ENCODE data around the gene SPINK2. TPM values are rescaled to one million over a fixed set of nuclear protein-coding genes. Genes with fewer than 3 reads are reported as not detected.

The SPINK2 gene
- total and polyA plus RNA-seq, 2 donors (not counting 3 experiments of a cell fraction or from before 2014, with no cell fraction given) = 0.71 TPM; not detected in 1

GRCh38 chr4:56764223-56764622 is 57.3 kb downstream of the SPINK2 start:
- H3K27ac ChIP-seq (ENCODE audit: insufficient read depth, low read depth, low read length) = no peak overlapping the region
- H3K4me2 ChIP-seq (ENCODE audit: insufficient read depth, low read length) = no peak overlapping the region
- intact Hi-C loops (cut with micrococcal nuclease) (no loop called here), dilution Hi-C loops (cut with MboI; ENCODE audit: extremely low pct_ligation_motif_present, low sequenced_read_pairs) (no loop called here)
- no peak overlapping the region for H3K9ac ChIP-seq (replicated peaks; ENCODE audit: extremely low read depth, insufficient read depth, low read length)
- H3K4me1 ChIP-seq (ENCODE audit: control insufficient read depth, extremely low read depth, insufficient read depth, low read length) = no peaks in the 10 kb centered on the region
- no peaks in the 10 kb centered on the region for H4K20me1 ChIP-seq (replicated peaks; ENCODE audit: control insufficient read depth, extremely low read depth, insufficient read depth, low read length)
- H3K9me3 ChIP-seq (replicated peaks; ENCODE audit: control insufficient read depth, insufficient read depth, low read length) = no peaks in the 10 kb centered on the region
- TF ChIP-seq POLR2A (IDR thresholded peaks at IDR 0.05; ENCODE audit: low read depth, low read length) = no peak
- no peak overlapping the region for H2AFZ ChIP-seq (ENCODE audit: low read depth, low read length)
- no peaks in the 10 kb centered on the region for H3K79me2 ChIP-seq (ENCODE audit: control insufficient read depth, insufficient read depth, low read length)
- FAIRE-seq (no peak), DNase-seq (ENCODE audit: low read depth, low spot score) (no peak)
- CTCF ChIA-PET = no interaction called here
- POLR2A ChIA-PET = no interaction called here
- BruUV-seq (replicated peaks) = no TSS peak
- H3K27me3 ChIP-seq (ENCODE audit: control insufficient read depth in 2 of 2, insufficient read depth in 2 of 2, low read length in 2 of 2) = peaks cover 0 to 4% of the 10 kb centered on the region in 2 experiments
- no peaks in the 10 kb centered on the region for H3K36me3 ChIP-seq (ENCODE audit: control insufficient read depth in 2 of 2, extremely low read depth in 1 of 2, insufficient read depth in 2 of 2, low read length in 2 of 2)
- H3K9me1 ChIP-seq (replicated peaks; ENCODE audit: control insufficient read depth, extremely low read depth, insufficient read depth, low read length) = no peaks in the 10 kb centered on the region
- no peak overlapping the region for H3K4me3 ChIP-seq (replicated peaks in 1 of 3; ENCODE audit: insufficient read depth in 1 of 3, low read depth in 1 of 3, low read length in 3 of 3)

- FAIRE-seq = no peak
- H3K79me2 ChIP-seq (ENCODE audit: control insufficient read depth, insufficient read depth, low read length) = no peaks in the 10 kb centered on the region
- intact Hi-C loops (cut with micrococcal nuclease) = no loop called here
These were observed 58.8 kb downstream of the SPINK2 start for GRCh38 chr4:56762484-56763250.

More at GRCh38 chr4:56762484-56763250, 58.8 kb downstream of the SPINK2 start:
- Histone ChIP-seq H3K36me3 (ENCODE audit: control insufficient read depth in 2 of 2, extremely low read depth in 1 of 2, insufficient read depth in 2 of 2, low read length in 2 of 2) (no peaks in the 10 kb centered on the region), H3K4me2 (ENCODE audit: insufficient read depth, low read length) (no peak overlapping the region), H3K27ac (ENCODE audit: insufficient read depth, low read depth, low read length) (no peak overlapping the region), H3K9ac (replicated peaks; ENCODE audit: extremely low read depth, insufficient read depth, low read length) (no peak overlapping the region), H3K9me1 (replicated peaks; ENCODE audit: control insufficient read depth, extremely low read depth, insufficient read depth, low read length) (no peaks in the 10 kb centered on the region), H3K9me3 (replicated peaks; ENCODE audit: control insufficient read depth, insufficient read depth, low read length) (no peaks in the 10 kb centered on the region), H4K20me1 (replicated peaks; ENCODE audit: control insufficient read depth, extremely low read depth, insufficient read depth, low read length) (no peaks in the 10 kb centered on the region), H2AFZ (ENCODE audit: low read depth, low read length) (no peak overlapping the region), H3K4me3 (replicated peaks in 1 of 3; ENCODE audit: insufficient read depth in 1 of 3, low read depth in 1 of 3, low read length in 3 of 3) (no peak overlapping the region), H3K4me1 (ENCODE audit: control insufficient read depth, extremely low read depth, insufficient read depth, low read length) (peaks cover 10% of the 10 kb centered on the region), H3K27me3 (ENCODE audit: control insufficient read depth in 2 of 2, insufficient read depth in 2 of 2, low read length in 2 of 2) (peaks cover 0 to 1% of the 10 kb centered on the region in 2 experiments)
- CTCF ChIA-PET = no interaction called here
- dilution Hi-C loops (cut with MboI; ENCODE audit: extremely low pct_ligation_motif_present, low sequenced_read_pairs) = no loop called here
- DNase-seq (ENCODE audit: low read depth, low spot score) = no peak
- POLR2A ChIA-PET = no interaction called here
- TF ChIP-seq MYC (IDR thresholded peaks at IDR 0.05; ENCODE audit: low read depth, low read length) (no peak), MAX (IDR thresholded peaks at IDR 0.05; ENCODE audit: insufficient read depth, insufficient read length) (no peak), JUN (IDR thresholded peaks at IDR 0.05; ENCODE audit: borderline replicate concordance, insufficient read depth, insufficient read length, low read depth) (no peak), CTCF (IDR thresholded peaks at IDR 0.05; ENCODE audit: extremely low read depth in 1 of 2, insufficient read depth in 1 of 2, low read depth in 1 of 2, low read length in 2 of 2) (no peak), POLR2AphosphoS5 (IDR thresholded peaks at IDR 0.05; ENCODE audit: insufficient read depth, low read depth, low read length) (no peak), GATA2 (IDR thresholded peaks at IDR 0.05; ENCODE audit: insufficient read depth, insufficient read length, low read depth, low read length) (no peak), POLR2A (IDR thresholded peaks at IDR 0.05; ENCODE audit: low read depth, low read length) (no peak), FOS (IDR thresholded peaks at IDR 0.05; ENCODE audit: borderline replicate concordance, insufficient read depth, low read length) (no peak), EZH2 (IDR thresholded peaks at IDR 0.05; ENCODE audit: borderline replicate concordance, low read depth, low read length, severe bottlenecking) (no peak)
- no TSS peak for BruUV-seq (replicated peaks)

Measured in endothelial cell of umbilical vein (primary cell).